Measurements from ENCODE around the gene CYBRD1.
"Not testable (repeated sequence)": the region's sequence is repeated elsewhere in the genome, so short reads cannot be mapped to it uniquely, and the experiment has no call there.

Gene CYBRD1

DNA sequence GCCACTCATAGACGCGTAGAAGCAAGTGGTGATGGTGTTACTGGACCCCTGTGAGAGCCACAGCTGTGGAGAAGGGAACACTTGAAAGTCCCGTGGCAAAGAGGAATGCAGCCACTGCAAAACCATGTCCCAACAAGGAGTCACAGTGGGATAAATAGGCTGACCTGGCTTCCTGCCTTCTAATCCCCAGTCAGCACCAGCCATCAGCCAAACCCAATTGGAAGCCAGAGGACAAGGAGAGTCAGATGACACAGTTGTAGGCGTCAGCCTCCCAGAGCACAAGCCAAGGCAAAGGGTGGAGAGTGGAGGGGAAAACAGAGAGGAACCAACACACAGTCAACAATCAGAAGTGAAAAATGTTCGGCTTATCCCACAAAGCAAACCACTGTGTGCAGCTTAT, 5.5 kb upstream of the CYBRD1 start:
- no peak for DNase-seq

DNA sequence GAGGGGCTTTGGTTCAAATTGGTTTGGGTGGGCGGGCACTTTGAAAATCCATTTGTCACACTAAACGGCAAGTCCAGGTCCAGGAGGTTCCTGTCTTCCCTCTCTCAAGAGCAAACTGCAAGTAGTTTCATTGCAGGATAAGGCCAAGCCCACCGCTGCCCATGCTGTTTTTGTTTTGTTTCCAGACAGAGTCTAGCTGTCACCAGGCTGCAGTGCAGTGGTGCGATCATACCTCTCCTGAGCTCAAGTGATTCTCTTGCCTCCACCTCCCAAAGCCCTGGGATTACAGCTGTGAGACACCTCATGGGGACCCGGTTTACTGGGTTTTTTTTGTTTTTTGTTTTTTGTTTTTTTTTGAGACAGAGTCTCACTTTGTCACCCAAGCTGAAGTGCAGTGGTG, 1.8 kb upstream of the CYBRD1 start:
- DNase-seq: no peak

DNA sequence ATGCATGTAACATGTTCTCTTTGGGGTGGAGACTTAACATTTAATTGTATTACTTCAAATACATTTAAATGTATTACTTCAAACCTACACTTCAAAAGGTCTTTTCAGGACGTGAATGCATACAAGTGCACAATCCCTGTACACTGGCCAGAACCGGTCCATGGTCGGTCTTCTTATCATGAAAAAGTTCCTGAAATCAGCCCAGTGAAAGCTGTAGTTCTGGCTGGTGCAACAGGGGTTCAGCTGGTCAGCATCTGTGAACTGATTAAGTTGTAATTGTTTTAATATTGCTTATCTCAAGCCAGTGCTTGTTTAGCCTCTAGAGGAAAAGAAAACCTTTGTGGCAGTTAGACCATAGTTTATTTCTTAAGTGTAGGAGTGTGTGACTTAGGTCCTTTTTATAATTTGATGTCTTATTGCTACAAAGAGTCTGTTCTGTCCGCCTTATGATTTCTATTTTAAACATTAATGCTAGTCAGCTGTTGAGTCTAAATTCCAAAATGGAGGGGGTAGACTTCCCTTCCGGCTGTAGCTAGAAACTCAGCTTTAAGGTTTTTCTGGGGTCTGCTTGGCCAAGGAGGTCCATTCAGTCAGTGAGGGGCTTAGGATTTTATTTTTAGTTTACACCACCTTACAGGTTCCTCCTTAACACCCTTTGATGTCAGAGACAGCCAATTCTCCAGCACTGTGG, 768 bp upstream of the CYBRD1 start:
- peak; percentile 62 to 82 for DNase-seq

- DNase-seq: peak; percentile 55 to 69
Measured at GRCh38 chr2:171522788-171523087, 464 bp downstream of the CYBRD1 start.

- peak; percentile 92 to 96 for DNase-seq
Measured at GRCh38 chr2:171523088-171524017, 1.1 kb downstream of the CYBRD1 start.

- no peak for DNase-seq
Measured at GRCh38 chr2:171524018-171524401, 1.7 kb downstream of the CYBRD1 start.

DNA sequence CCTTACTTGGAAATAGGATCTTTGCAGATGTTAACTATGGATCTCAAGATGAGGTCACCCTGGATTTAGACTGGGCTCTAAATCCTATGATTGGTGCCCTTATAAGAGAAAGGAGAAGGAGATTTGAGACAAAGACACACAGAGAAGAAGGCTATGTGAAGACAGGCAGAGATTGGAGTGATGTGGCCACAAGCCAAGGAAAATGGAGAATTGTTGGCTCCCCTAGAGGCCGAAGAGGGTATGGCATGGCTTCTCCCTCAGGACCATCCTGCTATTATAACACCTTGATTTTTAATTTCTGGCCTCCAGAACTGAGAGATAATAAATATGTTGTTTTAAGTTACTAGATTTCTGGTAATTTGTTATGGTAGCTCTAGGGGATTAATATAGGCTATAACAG, 7.6 kb downstream of the CYBRD1 start:
- peak in 1 of 2 experiments; percentile 47 for DNase-seq

DNA sequence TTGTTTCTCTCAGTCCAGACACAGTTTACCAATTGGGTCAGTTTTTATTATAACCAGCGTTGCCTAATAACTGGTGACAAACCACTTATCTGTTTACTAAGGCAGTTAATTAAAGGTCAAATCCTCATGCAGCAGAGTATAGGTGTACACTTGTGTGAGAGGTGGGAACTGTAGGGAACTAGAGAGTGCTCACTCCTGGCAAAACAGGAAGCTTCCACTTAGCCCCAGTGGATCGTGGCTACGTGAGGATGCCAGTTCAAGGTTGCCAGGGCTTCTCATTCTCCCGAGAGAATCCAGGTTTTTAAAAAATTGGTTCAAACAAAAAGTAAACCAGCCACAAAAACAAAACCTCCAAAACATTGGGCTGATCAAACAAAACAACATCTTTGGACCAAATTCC, 8.1 kb downstream of the CYBRD1 start:
- peak in 1 of 2 experiments; percentile 25 for DNase-seq

DNA sequence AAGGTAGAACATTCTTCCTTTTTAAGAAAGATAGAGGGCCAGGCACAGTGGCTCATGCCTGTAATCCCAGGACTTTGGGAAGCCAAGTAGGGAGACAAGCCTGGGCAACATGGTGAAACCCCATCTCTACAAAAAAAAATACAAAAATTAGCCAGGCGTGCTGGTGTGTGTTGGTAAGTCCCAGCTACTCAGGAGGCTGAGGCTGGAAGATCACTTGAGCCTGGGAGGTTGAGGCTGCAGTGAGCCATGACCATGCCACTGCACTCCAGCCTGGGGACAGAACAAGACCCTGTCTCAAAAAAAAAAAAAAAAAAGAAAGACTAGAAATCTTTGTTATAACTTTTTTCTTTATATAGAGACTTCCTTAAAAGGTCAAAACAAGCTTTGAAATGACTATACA, 8.6 kb downstream of the CYBRD1 start:
- DNase-seq: not testable (repeated sequence)

- DNase-seq: no peak
Measured at GRCh38 chr2:171531291-171531690, 9.0 kb downstream of the CYBRD1 start.

- DNase-seq: no peak
Measured at GRCh38 chr2:171531836-171532450, 9.7 kb downstream of the CYBRD1 start.

DNA sequence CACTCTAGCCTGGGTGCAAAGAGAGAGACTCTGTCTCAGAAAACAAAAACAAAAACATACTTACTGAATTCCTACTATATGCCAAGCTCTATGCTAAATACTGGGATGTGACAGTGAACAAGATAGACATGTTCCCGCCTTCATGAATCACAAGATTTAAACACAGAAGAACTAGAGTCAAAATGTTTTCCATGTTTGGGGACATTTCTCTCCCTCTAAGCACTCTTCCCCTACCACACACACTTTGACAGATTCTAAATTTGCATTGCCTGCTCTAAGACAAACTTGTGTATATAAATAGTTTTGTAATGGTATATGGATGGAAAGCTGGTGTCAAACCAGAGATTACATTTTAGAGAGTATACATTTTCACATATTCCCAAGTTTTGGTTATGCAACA, 11.1 kb downstream of the CYBRD1 start:
- no peak for DNase-seq

DNA sequence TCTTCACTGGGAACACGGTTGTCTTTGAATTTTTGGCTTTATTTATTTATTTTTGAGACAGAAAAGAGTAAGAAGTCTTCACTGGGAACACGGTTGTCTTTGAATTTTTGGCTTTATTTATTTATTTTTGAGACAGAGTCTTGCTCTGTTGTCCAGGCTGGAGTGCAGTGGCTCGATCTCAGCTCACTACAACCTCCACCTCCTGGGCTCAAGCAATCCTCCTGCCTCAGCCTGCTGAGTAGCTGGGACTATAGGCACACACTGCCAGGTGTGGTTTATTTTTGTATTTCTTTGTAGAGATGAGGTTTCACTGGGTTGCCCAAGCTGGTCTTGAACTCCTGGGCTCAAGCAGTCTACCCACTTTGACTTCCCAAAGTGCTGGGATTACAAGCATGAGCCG, 13.3 kb downstream of the CYBRD1 start:
- DNase-seq: not testable (repeated sequence)

DNA sequence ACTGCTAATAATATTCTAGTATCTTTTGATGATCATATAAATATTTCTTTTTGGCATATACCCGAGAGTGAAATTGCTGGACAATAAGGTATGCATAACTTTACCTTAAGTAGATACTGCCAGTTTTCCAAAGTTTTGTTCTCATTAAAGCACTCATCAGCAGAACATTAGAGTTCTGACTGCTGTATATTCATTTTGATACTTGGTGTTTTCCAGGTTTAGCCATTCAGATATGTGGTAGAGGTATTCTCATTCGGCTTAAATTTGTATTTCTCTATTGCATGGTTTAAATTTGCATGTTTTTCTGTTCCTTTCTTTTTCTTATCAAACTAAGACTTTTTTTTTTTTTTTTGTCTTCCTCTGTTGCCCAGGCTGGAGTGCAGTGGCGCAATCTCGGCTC, 18.2 kb downstream of the CYBRD1 start:
- DNase-seq: no peak

- peak; percentile 75 to 77 for DNase-seq
Measured at GRCh38 chr2:171541202-171541887, 19.1 kb downstream of the CYBRD1 start.

DNA sequence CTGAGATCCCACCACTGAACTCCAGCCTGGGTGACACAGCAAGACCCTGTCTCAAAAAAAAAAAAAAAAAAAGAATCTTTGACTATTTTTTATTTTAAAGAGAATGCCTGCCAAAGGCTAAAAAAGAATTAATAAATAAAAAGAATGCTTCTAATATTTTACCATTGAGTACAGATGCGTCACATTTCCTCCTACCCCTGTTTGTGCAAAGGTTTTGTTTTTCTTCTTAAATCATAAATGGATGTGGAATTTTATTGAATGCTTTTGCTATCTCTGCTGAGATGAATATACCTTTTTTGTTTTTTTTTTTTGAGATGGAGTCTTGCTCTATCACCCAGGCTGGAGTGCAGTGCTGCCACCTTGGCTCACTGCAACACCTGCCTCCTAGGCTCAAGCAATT, 22.8 kb downstream of the CYBRD1 start:
- no peak for DNase-seq

DNA sequence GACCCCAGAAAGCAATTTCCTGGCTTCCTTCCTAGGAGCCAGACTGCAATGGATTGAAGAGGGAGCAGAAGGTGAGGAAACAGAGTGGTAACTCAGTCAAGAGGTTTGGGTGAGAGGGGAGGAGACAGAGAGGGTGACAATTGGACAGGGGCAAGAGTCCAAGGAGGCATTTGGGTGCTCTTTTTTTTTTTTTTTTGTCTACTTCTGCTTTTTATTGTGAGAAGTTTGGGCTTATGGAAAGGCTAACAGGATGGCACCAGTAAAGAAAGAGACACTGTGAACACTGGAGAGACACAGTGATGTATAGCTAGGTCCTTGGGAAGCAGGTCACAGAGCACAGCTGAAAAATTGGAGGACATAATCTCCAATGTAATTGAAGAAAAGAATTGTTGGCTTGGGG, 25.0 kb downstream of the CYBRD1 start:
- peak; percentile 40 to 50 for DNase-seq

GRCh38 chr2:171547720-171548119, 25.4 kb downstream of the CYBRD1 start:
- no peak for DNase-seq

DNA sequence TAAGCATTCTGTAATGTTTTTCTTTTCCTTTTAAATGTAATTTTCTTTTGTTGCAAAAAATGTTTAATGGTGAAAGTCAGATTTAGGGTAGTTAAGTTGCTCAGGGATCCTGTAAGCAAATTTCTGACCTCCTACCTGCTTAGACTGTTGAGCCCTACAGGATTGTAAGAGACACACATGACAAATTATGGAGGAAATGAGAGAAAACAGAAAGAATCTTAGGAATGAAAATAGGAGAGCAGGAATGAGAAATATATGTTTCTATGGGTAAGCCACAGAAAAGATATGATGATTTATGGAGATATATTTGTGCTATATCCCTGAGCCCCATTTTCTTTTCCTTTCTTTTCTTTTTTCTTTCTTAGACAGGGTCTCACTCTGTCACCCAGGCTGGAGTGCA, 28.3 kb downstream of the CYBRD1 start:
- no peak for DNase-seq

DNA sequence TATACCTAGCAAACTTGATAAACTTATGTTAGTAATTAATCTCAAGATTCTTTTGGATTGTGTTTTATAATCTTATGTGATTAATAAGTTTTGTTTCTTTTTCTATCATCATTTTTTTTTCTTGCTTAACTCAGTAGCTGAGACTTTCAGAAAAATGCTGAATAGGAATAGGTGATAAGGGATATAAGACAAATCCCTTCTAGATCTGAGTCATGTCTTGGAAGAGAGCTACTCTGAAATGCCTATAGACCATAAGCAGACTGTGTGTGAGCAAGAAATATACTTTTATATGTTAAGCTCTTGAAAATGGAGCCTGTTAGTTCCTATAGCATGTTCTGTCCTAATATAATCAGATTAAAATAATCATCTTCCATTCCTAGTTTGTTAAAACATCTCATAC, 29.6 kb downstream of the CYBRD1 start:
- DNase-seq: no peak

DNA sequence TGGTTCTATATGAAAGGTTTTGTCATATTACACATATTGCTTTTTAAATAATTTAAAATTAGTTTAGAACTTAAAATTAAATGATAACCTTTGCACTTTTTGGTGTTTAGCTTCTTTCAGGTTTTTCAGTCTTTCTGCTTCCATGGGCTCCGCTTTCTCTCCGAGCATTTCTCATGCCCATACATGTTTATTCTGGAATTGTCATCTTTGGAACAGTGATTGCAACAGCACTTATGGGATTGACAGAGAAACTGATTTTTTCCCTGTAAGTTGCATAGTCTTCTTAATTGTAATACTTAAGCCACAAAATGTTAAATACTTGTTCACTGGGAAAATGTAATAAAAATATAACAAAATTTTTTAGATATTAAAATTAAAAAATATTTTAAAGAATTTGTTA, 31.0 kb downstream of the CYBRD1 start:
- no peak for DNase-seq

DNA sequence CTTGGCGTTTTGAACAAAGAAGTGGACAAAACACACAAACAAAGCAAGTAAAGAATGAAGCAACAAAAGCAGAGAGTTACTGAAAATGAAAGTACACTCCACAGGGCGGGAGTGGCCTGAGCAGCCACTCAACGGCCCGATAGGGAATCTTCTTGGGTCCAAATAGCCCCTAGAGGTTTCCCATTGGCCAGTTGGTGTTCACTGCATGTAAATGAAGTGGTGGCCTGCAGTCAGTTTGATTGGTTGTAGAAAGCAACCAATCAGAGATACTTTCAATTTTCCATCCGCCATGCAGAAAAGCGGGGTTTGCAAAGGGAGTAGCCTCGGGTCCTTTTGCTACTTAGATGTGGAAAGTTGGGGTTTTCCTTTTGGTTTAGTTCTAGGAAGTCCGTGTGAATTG, 31.6 kb downstream of the CYBRD1 start:
- no peak for DNase-seq

GRCh38 chr2:171554991-171555615, 32.8 kb downstream of the CYBRD1 start:
- no peak for DNase-seq

Data from Kasumi-1 (cell line).